Measurements from ENCODE around the gene C11orf52.

C11orf52 gene

GRCh38 chr11:111937844-111938243 is 19.1 kb downstream of the C11orf52 start:
- DNase-seq (ENCODE audit: low read depth in 1 of 2, low spot score in 1 of 2), result no peak

DNA sequence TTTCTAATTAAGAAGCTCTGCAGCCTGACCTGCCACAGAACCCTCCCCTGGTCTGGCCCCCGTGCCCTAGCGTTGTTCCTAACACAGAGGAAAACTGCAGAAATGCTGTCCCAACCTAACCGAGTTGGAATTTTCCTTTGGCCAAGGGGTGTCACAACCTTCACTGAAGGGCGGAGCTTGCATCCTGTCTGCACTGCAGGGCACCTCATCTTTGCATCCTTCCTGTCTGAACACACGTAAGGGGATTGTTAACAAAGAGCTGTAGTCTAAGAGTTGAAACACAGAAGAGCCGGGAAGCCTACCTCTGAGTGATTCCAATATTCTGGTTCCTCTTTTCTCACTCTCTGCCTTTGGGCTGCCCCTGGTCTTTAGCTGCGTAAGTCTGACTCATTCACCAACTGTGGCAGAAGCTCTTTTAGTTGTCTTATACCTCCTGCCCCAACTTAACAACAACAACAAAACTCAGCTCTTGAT is 20.0 kb downstream of the C11orf52 start:
- DNase-seq (ENCODE audit: low read depth in 1 of 2, low spot score in 1 of 2), result no peak

DNA sequence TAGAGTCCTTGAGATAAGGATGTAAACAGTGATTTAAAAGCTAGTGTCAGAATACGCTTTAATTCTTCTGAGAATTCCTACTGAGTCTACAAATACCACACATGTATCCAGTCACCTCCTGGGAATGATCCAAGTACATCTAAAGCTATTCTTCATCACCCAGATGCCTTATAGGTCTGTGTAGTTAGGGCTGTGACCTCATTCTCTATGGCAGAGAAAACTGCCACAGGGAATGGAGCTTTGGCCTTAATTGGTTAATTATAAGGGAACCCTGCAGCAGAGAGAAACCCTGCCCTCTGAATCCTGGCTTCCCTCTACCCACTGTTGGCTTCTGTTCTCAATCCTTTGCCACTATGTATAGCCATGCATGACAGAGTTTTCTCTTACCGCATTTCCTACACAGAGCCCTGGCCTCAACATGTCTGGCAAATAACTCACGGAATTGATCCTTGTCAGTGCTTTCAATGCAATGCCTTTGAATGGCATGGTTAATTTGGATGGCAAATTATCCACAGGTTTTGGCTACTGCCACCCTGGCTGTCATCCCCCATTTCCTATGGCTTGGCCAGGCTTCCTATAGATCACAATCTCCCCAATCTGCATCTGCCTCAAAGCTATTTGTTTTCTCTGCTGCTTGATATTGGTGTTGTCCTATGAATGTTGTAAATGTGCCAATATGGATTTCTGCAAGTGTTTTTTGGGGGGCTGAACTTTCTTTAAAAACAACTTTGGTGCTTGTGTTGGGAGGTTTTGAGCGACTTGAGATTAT is 21.3 kb downstream of the C11orf52 start:
- no peak for DNase-seq (ENCODE audit: low read depth in 1 of 2, low spot score in 1 of 2)

- no peak for DNase-seq (ENCODE audit: low read depth in 1 of 2, low spot score in 1 of 2)
Observed at GRCh38 chr11:111941963-111942362, 23.2 kb downstream of the C11orf52 start.

DNA sequence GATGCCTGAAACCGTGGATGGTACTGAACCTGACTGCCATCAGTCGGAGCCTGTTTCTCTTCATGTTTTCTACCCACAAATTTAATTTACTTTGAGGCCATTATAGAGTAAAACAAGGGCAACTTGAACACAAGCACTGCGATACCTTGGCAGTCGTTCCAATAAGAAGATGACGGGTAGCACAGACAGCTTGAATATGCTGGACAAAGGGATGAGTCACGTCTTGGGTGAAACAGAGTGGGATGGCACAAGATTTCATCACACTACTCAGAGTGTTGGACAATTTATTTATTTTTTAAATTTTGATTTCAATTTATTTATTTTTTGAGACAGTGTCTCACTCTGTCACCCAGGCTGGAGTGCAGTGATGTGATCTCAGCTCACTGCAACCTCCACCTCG is 24.1 kb downstream of the C11orf52 start:
- DNase-seq (ENCODE audit: low read depth in 1 of 2, low spot score in 1 of 2), result no peak

DNA sequence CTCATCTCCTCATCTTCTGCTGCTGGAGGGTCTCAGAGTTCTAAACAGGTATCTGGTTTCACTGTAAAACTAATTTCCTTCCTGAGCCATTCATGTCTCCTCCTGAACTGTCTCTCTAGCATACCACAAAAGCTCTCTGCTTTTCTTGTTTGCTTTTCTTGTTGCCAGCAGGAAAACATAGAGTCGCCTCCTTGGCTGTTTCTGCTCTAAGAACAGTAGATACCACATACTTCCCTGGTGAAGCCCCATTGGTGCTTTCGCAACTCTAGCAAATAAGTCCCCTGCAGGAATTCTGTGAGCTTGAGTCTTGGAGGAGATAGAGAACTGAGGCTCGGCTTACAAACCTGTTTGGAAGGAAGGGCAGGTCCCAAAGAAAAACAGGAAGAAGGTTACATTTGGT is 25.4 kb downstream of the C11orf52 start:
- DNase-seq (ENCODE audit: low read depth in 1 of 2, low spot score in 1 of 2), result no peak

DNA sequence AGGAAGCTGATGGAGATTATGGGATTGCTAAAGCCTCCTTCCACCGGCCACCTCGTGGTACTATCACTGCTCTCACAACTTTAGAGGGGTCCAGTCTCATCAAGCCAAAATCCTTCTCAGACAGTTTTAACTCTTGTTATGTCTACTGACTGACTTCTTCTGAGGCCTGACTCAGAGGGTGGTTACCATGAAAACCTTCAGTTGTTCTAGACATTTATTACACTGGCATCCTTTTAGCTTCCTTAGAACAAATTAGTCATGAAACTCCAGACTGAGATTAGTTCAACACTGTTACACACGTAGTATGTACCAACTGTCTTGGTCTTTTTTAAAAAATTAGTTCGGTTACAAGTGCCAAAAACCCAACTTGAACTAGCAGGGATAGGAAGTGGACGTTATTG is 25.9 kb downstream of the C11orf52 start:
- DNase-seq (ENCODE audit: low read depth in 1 of 2, low spot score in 1 of 2), result no peak

DNA sequence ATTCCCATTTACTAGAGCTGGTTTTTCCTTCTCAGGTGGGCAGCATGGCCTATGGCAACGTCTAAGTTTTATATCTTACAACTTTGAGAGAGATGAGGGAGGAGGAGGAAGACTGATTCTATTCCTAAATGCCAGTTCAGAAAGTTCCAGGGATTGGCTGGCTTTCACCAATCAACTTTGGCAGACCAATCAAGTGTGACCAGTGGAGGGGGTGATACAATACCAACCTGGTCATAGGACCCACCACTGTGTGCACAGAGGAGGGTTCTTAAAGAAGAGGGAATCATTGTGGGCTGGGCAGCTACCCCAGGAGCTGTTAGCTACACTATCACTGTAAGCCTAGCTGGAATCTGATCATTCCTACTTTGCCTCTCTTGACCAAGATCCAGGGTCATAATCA is 26.5 kb downstream of the C11orf52 start:
- DNase-seq (ENCODE audit: low read depth in 1 of 2, low spot score in 1 of 2), result no peak

DNA sequence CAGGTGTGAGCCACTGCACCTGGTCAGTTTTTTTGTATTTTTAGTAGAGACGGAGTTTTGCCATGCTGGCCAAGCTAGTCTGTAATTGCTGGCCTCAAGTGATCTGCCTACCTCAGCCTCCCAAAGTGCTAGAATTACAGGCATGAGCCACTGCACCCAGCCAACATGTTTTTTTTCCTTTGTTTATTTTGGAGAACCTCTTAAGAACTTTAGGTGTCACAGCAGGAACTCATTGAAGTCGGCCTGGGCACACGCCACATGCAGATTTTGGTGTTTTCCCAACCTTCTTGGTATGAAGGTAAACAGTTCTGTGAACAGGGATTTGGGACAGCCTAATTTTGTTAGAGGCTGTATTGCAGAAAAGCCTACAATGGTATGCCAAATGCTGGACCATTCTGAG is 27.8 kb downstream of the C11orf52 start:
- DNase-seq (ENCODE audit: low read depth in 1 of 2, low spot score in 1 of 2), result no peak

GRCh38 chr11:111947143-111947542 is 28.4 kb downstream of the C11orf52 start:
- no peak for DNase-seq (ENCODE audit: low read depth in 1 of 2, low spot score in 1 of 2)

- DNase-seq (ENCODE audit: low read depth in 1 of 2, low spot score in 1 of 2), result no peak
Observed at GRCh38 chr11:111949519-111950426, 31.1 kb downstream of the C11orf52 start.

DNA sequence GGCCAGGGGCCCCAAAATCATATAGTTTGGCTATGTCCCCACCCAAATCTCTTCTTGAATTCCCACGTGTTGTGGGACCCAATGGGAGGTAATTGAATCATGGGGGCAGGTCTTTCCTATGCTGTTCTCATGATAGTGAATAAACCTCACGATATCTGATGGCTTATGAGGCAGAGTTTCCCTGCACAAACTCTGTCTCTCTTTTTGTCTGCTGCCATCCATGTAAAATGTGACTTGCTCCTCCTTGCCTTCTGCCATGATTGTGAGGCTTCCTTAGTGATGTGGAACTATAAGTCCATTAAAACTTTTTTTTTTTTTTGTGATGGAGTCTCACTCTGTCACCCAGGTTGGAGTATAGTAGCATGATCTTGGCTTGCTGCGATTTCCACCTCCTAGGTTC is 32.9 kb downstream of the C11orf52 start:
- DNase-seq (ENCODE audit: low read depth in 1 of 2, low spot score in 1 of 2), result no peak

DNA sequence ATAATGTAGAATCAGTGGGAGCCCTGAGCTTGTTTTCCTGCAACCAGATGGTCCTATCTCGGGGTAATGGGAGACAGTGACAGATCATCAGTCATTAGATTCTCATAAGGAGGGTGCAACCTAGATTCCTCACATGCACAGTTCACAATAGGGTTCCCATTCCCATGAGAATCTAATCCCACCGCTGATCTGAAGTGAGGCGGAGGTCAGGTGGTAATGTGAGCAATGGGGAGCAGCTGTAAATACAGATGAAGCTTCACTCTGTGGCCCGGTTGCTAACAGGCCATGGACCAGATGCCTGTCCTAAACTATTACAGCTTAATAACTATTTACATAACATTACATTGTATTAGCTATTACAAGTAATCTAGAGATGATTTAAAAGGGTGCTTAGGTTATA is 35.4 kb downstream of the C11orf52 start:
- no peak for DNase-seq (ENCODE audit: low read depth in 1 of 2, low spot score in 1 of 2)

DNA sequence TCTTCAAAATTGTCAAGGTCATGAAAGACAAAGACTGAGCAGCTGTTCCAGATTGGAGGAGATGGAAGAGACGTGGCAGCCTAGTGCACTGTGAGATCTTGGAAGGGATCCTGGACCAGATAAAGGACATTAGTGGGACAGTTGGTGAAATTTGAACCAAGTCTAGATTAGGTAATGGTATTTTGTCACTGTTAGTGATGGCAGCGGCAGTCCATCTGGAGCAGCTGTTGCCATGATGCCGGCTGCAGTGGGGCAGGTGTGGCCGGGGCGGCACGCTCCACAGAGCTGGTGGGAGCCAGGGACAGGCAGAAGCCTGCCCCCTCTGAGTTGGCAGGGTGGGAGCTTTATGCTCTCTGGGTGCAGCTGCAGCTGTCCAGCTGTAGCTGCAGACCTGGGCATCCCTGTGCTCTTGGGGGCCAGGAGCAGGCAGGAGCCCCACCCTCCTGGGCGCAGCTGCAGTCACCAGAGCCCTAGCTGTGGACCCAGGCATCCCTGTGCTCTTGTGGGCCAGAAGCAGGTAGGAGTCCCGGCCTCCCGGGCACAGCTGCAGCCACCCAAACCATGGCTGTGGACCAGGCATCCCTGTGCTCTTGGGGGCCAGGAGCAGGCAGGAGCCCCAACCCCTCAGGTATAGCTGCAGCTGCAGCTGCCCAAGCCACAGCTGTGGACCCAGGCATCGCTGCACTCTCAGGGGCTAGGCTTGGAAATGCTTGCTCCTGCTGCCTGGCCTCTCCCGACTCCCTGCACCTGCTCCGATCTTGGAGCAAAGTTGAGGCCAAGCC is 39.1 kb downstream of the C11orf52 start:
- DNase-seq (ENCODE audit: low read depth in 1 of 2, low spot score in 1 of 2), result no peak

DNA sequence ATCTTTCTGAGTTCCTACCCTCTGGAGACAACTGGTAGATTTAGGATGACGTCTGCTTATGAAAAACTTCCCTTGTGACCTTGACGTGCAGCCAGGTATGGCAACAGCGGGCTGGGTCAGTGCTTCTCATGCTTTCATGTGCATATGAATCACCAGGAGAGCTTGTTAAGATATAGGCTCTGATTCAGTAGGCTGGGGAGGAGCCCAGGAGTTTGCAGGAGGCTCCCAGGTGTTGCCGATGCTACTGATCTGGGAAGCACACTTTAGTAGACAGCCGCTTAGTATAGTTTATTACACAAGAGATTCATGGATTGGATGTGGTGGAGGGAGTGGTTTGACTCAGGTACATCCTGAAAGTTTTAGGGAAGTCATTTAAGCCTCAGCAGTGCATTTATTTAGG is 42.2 kb downstream of the C11orf52 start:
- DNase-seq (ENCODE audit: low read depth in 1 of 2, low spot score in 1 of 2), result no peak

- no peak for DNase-seq (ENCODE audit: low read depth in 1 of 2, low spot score in 1 of 2)
Observed at GRCh38 chr11:111961389-111962300, 42.9 kb downstream of the C11orf52 start.

- DNase-seq (ENCODE audit: low read depth in 1 of 2, low spot score in 1 of 2), result no peak
Observed at GRCh38 chr11:111963931-111964340, 45.2 kb downstream of the C11orf52 start.

DNA sequence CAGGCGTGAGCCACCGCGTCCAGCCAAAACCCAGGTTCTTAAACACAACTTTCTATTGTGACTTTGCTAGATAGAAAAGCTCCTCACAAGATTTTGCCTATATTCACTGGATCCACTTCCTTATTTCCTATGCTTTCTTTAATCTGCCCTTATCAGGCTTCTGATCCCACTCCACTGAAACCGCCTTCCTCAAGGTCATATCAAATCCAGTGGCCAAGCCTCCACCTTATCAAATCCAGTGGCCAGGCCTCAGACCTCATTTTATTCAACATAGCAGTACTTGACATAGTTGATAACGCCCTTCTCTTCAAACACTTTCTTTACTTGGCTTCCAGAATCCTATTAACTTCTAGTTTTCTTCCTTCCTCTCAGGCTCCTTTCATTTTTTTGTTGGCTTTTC is 48.0 kb downstream of the C11orf52 start:
- DNase-seq (ENCODE audit: low read depth in 1 of 2, low spot score in 1 of 2), result no peak

- DNase-seq (ENCODE audit: low read depth in 1 of 2, low spot score in 1 of 2), result no peak
Observed at GRCh38 chr11:111967649-111968048, 48.9 kb downstream of the C11orf52 start.

DNA sequence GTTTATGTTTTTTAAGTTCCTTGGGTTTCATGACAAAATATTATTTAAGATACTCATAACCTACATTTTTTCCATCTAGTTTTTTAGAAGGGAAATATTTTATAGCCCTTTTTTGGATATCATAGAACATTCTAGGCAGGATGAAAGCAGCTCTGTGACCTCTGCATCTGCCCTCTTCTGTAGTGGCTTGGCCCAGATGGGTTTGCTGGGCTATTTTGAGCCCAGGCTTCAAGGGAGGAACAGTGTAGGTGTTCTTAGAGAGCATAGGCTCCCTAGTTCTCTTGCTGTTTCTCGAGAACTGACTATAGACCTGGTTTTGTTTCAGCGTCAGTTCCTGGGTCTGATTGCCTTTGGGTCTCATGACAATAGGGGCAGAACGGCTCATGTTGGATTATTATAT is 50.6 kb downstream of the C11orf52 start:
- DNase-seq (ENCODE audit: low read depth in 1 of 2, low spot score in 1 of 2), result no peak

Measured in activated T-helper 1 cell treated with anti-CD3 and anti-CD28 coated beads, Interleukin-2, amount 50 U/mL, for 16 hours (primary cell).